Skeletal muscle satellite cell (primary cell): ENCODE results near the gene ZNF410.
A peak's percentile ranks its signal among the peaks of the same experiment; 100 is the strongest.
"Not testable (repeated sequence)": the region's sequence is repeated elsewhere in the genome, so short reads cannot be mapped to it uniquely, and the experiment has no call there.

Source experiments
- H3K27me3 ChIP-seq: 2 replicates; pipeline ENCODE4 v1.7.0; 2013; ENCODE audit warnings: low read length; ENCODE audit not compliant: control insufficient read depth, insufficient read depth
- H3K36me3 ChIP-seq: 2 replicates; pipeline ENCODE4 v1.7.0; 2013; ENCODE audit warnings: mild to moderate bottlenecking, control low read depth, low read length; ENCODE audit not compliant: insufficient read depth
- H3K4me1 ChIP-seq: 2 replicates; pipeline ENCODE4 v1.7.0; 2013; ENCODE audit warnings: low read length; ENCODE audit not compliant: control insufficient read depth, insufficient read depth
- H3K4me2 ChIP-seq: 2 replicates; pipeline ENCODE4 v1.7.0; 2013; ENCODE audit warnings: mild to moderate bottlenecking, low read length
- H3K4me3 ChIP-seq: 2 replicates; pipeline ENCODE4 v1.7.0; 2013; ENCODE audit warnings: low read length
- H3K9ac ChIP-seq: 2 replicates; pipeline ENCODE4 v1.7.0; 2013; ENCODE audit warnings: mild to moderate bottlenecking, low read depth, low read length, moderate library complexity
- H3K9me3 ChIP-seq: replicated peaks from 2 replicates; pipeline ENCODE4 v1.7.0; 2013; ENCODE audit warnings: mild to moderate bottlenecking, control low read depth, low read length

ZNF410 gene

DNA sequence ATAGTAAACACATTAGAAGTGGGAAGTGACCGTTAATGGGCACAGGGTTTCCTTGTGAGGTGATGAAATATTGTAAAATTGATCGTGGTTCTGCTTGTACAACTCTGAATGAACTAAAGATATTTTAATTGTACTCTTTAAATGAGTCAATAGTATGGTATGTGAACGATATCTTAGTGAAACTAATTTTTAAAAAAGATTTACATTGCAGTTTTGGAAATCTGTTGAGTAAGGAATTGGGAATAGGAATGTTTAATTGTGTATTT, 1.7 kb downstream of the ZNF410 start:
- peak overlapping the region; percentile 79 for H3K4me2 ChIP-seq
- H3K9me3 ChIP-seq = no peaks in the 10 kb centered on the region
- peaks cover 4% of the 10 kb centered on the region for H3K36me3 ChIP-seq
- peak overlapping the region; percentile 99 for H3K9ac ChIP-seq
- no peaks in the 10 kb centered on the region for H3K27me3 ChIP-seq
- H3K4me1 ChIP-seq = peaks cover 23% of the 10 kb centered on the region
- peak overlapping the region; percentile 78 for H3K4me3 ChIP-seq

DNA sequence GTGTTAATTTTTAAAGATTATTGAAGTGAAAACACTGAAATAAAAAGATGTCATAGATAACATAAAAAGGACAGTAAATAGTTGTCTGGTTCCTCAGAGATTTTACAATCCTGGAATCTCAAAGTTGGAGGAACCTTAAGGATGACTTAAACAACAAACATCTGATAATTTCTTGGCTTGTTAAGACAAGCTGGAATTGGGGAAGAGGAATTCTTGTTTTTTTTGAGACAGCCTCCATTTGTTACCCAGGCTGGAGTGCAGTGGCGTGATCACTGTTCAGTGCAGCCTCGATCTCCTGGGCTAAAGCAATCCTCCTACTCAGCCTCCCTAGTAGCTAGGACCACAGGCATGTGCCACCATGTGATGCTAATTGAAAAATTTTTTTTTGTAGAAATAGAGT, 2.3 kb downstream of the ZNF410 start:
- no peaks in the 10 kb centered on the region for H3K9me3 ChIP-seq
- peak overlapping the region; percentile 99 for H3K9ac ChIP-seq
- peaks cover 9% of the 10 kb centered on the region for H3K36me3 ChIP-seq
- H3K27me3 ChIP-seq = no peaks in the 10 kb centered on the region
- H3K4me2 ChIP-seq = peak overlapping the region; percentile 79
- H3K4me3 ChIP-seq = no peak overlapping the region
- H3K4me1 ChIP-seq = peaks cover 23% of the 10 kb centered on the region

- Histone ChIP-seq H3K9ac (no peak overlapping the region), H3K4me3 (no peak overlapping the region), H3K36me3 (peaks cover 12% of the 10 kb centered on the region), H3K9me3 (no peaks in the 10 kb centered on the region), H3K27me3 (no peaks in the 10 kb centered on the region), H3K4me1 (peaks cover 23% of the 10 kb centered on the region), H3K4me2 (peak overlapping the region; percentile 79)
Measured at GRCh38 chr14:73889376-73889775, 2.7 kb downstream of the ZNF410 start.

- H3K4me1 ChIP-seq, H3K9me3 ChIP-seq, H3K4me2 ChIP-seq, H3K27me3 ChIP-seq, H3K9ac ChIP-seq, H3K4me3 ChIP-seq: not testable (repeated sequence)
- peaks cover 55% of the 10 kb centered on the region for H3K36me3 ChIP-seq
Measured at GRCh38 chr14:73894180-73894687, 7.6 kb downstream of the ZNF410 start.

GRCh38 chr14:73895939-73896338, 9.3 kb downstream of the ZNF410 start:
- Histone ChIP-seq H3K27me3 (no peaks in the 10 kb centered on the region), H3K9ac (no peak overlapping the region), H3K4me1 (peaks cover 4% of the 10 kb centered on the region), H3K4me3 (no peak overlapping the region), H3K36me3 (peaks cover 63% of the 10 kb centered on the region), H3K4me2 (no peak overlapping the region), H3K9me3 (no peaks in the 10 kb centered on the region)

- H3K9ac ChIP-seq = no peak overlapping the region
- no peak overlapping the region for H3K4me3 ChIP-seq
- peaks cover 68% of the 10 kb centered on the region for H3K36me3 ChIP-seq
- H3K9me3 ChIP-seq = no peaks in the 10 kb centered on the region
- no peak overlapping the region for H3K4me2 ChIP-seq
- peaks cover 4% of the 10 kb centered on the region for H3K4me1 ChIP-seq
- H3K27me3 ChIP-seq = no peaks in the 10 kb centered on the region
Measured at GRCh38 chr14:73896521-73896920, 9.9 kb downstream of the ZNF410 start.

DNA sequence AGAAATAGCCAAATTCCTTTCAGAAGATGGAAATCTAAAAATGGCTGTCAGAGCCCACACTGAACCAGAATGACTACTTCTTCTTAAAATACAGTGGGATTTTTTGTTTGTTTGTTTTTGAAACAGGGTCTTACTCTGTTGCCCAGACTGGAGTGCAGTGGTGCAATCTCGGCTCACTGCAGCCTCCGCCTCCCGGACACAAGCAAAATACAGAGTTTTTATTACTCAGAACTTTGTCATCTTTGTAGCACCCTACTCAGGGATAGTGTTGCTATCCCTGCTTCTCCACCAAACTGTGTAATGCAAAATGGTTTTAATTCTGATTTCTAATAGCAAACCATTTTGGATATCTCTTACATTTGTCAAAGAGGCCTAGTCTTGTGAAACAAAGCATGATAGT, 16.4 kb downstream of the ZNF410 start:
- H3K36me3 ChIP-seq = peaks cover 72% of the 10 kb centered on the region

DNA sequence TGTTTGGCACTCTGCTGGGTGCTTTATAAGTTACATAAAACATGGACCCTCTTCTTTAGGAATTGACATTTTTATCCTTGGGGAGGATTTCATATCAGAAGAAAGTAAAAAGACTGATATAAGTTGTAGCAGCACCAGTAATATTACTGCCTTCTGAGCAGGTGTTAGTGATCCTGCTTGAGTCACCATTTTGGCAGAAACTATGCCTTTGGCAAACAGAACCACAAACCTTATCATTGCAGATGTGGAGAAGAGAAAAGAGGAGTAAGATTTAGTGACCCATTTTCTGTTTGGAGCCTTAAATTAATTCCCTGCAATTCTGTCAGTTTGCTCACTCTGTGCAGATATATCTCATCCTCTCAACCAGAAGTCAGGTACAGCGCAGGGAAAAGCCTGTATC, 23.0 kb downstream of the ZNF410 start:
- Histone ChIP-seq H3K9me3 (no peaks in the 10 kb centered on the region), H3K4me1 (no peaks in the 10 kb centered on the region), H3K9ac (no peak overlapping the region), H3K4me3 (no peak overlapping the region), H3K36me3 (peaks cover 72% of the 10 kb centered on the region), H3K4me2 (no peak overlapping the region), H3K27me3 (no peaks in the 10 kb centered on the region)

More for the DNA sequence above, 16.4 kb downstream of the ZNF410 start:
- peaks cover 4% of the 10 kb centered on the region for H3K4me1 ChIP-seq
- no peak overlapping the region for H3K4me3 ChIP-seq
- no peak overlapping the region for H3K9ac ChIP-seq
- H3K9me3 ChIP-seq = no peaks in the 10 kb centered on the region
- no peaks in the 10 kb centered on the region for H3K27me3 ChIP-seq
- no peak overlapping the region for H3K4me2 ChIP-seq

GRCh38 chr14:73913256-73913655, 26.6 kb downstream of the ZNF410 start:
- Histone ChIP-seq H3K27me3 (no peaks in the 10 kb centered on the region), H3K4me3 (no peak overlapping the region), H3K9me3 (no peaks in the 10 kb centered on the region), H3K4me2 (no peak overlapping the region), H3K9ac (no peak overlapping the region), H3K4me1 (peaks cover 11% of the 10 kb centered on the region), H3K36me3 (peaks cover 54% of the 10 kb centered on the region)

DNA sequence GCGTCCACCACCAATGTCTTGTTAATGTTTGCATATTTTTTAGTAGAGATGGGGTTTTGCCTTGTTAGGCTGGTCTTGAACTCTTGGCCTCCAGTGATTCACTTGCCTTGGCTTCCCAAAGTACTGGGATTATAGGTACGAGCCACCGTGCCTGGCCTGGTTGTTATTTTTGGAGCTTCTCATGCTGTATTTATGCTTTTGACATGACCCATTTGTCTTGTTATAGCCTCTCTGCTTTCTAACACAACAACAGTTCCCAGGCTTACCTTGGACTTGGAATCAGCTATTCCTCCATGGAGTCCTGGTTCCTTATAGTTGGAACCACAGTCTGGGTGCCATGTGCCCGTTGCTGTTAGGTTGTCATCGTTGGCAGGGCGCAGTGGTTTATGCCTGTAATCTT, 29.7 kb downstream of the ZNF410 start:
- H3K36me3 ChIP-seq = peaks cover 42% of the 10 kb centered on the region

GRCh38 chr14:73919457-73919856, 32.8 kb downstream of the ZNF410 start:
- H3K4me3 ChIP-seq, H3K27me3 ChIP-seq, H3K9me3 ChIP-seq, H3K4me2 ChIP-seq, H3K9ac ChIP-seq: not testable (repeated sequence)
- Histone ChIP-seq H3K36me3 (peaks cover 50% of the 10 kb centered on the region), H3K4me1 (peaks cover 11% of the 10 kb centered on the region)

More for the DNA sequence above, 29.7 kb downstream of the ZNF410 start:
- Histone ChIP-seq H3K27me3 (no peaks in the 10 kb centered on the region), H3K4me1 (peaks cover 11% of the 10 kb centered on the region), H3K9me3 (no peaks in the 10 kb centered on the region), H3K4me2 (no peak overlapping the region), H3K9ac (no peak overlapping the region), H3K4me3 (no peak overlapping the region)

DNA sequence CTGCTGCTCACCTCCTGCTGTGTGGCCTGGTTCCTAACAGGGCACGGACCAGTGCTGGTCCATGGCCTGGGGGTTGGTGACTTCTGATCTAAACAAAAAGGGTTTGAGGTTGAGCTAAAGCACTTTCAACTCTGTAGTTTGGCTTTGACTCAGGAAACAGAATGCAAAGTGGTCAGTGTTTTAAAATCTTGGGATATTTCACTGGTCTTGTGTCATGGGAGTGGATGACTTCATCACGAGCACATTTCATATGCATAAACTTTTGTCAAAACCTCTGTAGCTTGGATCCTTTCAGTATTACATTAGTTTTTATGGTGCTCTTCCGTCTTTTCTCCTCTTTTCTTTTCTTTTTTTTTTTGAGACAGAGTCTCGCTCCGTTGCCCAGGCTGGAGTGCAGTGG, 37.7 kb downstream of the ZNF410 start:
- Histone ChIP-seq H3K27me3 (no peaks in the 10 kb centered on the region), H3K9ac (no peak overlapping the region), H3K4me3 (no peak overlapping the region), H3K36me3 (peaks cover 65% of the 10 kb centered on the region), H3K9me3 (no peaks in the 10 kb centered on the region), H3K4me1 (no peaks in the 10 kb centered on the region), H3K4me2 (no peak overlapping the region)
